ENCODE data around the gene ZFR2.
A peak's percentile ranks its signal among the peaks of the same experiment; 100 is the strongest.

The ZFR2 gene

GRCh38 chr19:3873151-3873550 lies 4.3 kb upstream of the ZFR2 start:
- DNase-seq: no peak

DNA sequence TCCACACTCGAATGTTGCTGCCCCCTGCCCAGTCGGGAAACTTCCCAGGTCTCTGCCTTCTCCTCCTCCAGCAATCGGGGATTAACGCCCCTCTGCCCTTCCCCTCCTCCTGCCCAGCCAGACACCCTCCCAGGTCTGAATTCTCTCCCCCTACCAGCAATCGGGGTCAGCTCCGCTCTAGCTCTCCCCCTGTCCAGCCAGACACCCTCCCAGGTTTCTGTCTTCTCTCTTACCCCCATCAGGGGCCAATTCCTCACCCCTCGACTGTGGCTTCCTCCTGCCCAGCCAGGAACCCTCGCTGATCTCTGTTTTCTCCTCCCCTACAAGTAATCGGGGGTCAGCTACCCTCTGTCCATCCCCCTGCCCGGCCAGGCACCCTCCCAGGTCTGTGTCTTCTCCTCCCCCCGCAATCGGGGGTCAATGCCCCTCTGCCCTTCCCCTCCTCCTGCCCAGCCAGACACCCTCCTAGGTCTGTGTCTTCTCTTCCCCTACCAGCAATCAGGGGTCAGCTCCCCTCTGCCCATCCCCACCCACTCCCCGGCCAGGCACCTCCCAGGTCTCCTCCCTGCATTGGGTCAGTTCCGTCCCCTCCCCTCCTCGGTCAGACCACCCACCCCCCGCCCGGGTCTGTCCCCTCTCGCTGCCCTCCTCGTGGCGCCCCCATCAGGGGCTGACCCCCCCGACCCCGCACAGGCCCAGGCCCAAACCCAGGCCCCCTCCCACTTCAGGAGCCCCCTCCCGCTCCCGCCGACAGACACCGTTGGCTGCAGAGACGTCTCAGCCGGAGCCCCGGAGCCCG lies 668 bp downstream of the ZFR2 start:
- no peak for DNase-seq

DNA sequence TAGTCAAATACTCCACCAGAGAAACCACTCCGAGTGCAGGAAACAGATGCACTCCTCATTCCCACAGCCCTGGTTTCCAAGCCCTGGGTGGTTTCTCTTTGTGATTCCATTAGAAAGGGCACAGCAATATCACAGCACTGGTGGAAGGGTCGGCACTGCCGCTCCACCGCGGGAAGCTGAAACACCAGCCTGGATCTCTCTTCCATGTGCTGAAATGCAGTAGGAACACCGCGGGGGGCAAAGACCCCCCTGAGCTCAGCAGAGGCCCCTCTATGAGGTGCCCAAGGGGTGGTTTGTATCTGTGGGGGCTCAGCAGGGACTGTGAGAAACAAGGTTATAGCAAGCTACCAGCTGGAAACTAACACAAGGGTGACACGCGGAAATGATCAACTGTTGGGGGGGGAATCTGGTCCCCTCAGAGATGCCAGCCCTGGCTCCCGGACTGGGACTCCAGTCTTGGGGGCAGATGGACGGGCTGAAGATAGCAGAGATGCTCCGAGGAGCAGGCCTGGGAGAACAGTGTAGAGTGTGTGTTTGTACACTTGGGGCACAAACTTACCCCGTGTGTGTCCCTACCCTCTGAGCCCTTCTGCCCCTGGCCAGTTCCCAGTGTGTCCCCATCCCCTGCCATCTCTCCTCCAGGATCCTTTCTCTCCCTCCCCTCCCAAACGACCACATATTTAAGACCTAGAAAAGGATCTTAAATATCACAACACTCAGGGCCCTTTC lies 1.8 kb downstream of the ZFR2 start:
- DNase-seq: no peak

GRCh38 chr19:3863648-3864047 lies 5.2 kb downstream of the ZFR2 start:
- no peak for DNase-seq

DNA sequence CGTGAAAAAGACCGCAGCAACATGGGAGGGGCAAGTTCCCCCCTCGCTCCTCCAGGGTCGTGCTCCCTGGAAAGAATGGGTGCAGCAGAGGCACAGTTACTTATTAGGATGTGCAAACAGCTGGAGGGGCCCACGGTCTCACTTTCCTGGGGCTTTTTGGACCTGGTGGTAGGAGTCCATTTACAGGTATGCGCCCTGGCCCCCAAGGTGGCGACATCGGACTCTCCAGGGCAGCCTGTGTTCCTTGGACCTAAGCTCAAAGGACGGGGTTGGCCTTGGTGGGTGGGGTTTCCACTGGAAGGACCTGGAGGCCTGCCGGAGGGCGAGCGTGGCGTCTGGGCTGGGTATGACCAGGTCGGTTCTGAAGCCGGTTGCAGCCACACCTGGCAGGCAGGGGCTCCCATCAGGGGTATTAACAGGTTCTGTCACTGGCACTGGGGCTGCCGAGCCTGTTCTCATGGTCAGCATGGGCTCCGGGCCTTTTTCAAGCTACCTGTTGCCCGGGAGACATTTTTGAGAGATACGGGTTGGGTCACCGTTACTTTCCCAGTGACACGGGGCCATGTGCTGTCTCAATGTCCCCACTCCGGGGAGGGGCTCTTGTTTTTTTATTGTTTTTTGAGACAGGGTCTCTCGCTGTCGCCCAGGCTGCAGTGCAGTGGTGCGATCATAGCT lies 5.9 kb downstream of the ZFR2 start:
- DNase-seq: no peak

- DNase-seq: no peak
Observed at GRCh38 chr19:3860499-3860898, 8.3 kb downstream of the ZFR2 start.

DNA sequence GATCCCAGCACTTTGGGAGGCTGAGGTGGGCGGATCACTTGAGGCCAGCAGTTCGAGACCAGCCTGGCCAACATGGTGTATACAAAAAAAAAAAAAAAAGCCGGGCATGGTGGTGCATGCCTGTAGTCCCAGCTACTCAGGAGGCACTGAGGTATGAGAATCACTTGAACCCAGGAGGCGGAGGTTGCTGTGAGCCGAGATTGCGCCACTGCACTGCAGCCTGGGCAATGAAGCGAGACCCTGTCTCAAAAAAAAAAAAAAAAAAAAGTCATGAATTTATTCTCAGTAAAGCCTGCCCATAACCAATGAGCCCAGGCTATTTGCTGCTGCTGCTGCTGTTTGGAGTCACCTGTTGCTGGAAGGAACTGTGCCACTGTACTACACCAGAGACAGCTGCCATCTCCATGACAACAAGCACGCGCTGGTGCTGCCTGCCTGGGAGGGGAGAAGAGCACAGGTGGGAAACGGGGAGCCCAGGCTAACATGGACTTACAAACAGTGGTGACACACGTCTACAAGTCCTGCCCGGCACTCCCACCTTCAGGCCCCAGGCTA lies 11.3 kb downstream of the ZFR2 start:
- DNase-seq: peak; percentile 71

GRCh38 chr19:3855320-3855719 lies 13.5 kb downstream of the ZFR2 start:
- no peak for DNase-seq

DNA sequence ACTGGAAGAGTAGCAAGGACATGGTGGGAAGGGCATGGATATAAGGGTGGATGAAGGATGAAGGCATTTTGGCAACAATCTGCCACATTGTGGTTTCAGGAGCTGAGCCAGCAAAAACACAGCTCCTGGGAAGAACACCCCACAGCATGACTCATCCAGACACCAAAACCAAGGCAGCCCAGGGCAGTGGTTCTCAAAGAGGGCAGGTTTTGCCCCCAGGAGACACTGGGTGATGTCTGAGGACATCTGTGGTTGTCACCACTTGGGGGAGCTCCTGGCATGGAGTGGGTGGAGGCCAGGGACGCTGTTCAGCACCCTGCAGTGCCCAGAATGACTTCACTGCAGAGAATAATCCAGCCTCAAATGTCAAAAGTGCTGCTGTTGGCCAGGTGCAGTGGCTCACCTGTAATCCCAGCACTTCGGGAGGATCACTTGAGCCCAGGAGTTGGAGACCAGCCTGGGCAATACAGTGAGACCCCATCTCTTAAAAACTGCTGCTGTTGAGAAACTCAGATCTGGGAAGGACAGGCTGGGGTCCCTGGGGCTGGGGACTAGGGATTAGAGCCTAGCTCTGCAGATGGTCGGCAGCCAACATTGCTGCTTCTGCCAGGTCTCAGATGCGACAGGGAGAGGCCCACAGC lies 16.1 kb downstream of the ZFR2 start:
- DNase-seq: peak; percentile 11

DNA sequence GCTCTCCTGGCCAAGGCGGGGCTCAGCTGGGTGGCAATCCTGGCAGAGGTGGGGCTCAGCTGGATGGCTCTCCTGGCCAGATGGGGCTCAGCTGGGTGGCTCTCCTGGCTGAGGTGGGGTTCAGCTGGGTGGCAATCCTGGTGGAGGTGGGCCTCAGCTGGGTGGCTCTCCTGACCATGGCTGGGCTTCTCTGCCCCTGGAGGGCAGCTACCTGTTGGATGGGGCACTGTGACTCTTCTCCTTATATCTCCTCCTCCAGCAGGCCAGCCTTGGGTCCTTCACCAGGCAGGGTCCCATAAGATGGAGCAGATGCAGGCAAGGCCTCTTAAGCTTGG lies 16.7 kb downstream of the ZFR2 start:
- DNase-seq: no peak

DNA sequence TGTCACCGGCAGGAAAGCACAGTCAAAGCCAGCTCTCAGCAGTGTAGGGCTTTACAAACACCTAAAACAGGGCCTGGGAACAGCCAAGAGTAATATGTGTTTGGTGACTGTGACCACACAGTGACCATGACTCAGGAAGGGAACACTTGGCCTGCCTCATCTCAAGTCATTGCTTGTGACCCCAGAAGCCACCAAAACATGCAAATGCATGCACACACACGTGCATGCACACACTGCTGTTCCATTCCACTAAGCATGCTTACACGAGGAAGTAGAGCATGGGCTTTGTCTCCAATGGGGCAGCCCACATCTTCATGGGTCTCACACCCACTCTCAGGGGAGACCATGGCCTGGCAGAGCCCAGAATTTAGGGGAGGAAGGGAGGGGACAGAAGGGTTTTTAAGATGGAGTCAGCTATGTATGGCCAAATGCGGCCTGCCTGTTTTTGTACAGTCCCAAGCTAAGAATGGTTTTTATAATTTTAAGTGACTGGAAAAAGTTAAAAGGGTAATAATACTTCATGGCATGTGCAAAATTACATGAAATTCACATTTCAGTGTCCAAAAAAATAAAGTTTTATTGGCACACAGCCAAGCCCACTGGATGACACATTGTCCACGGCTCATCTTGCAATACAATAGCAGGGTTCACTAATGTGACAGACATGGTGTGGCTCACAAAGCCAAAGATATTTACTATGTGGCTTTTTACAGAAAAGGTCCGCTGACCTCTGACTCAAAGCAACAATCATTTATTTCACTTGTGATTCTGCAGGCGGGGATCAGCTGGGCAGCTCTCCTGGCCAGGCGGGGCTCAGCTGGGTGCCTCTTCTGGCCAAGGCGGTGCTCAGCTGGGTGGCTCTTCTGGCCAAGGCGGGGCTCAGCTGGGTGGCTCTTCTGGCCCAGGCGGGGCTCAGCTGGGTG lies 17.3 kb downstream of the ZFR2 start:
- no peak for DNase-seq

GRCh38 chr19:3850320-3850972 lies 18.4 kb downstream of the ZFR2 start:
- DNase-seq: no peak

GRCh38 chr19:3849787-3850186 lies 19.1 kb downstream of the ZFR2 start:
- DNase-seq: no peak

DNA sequence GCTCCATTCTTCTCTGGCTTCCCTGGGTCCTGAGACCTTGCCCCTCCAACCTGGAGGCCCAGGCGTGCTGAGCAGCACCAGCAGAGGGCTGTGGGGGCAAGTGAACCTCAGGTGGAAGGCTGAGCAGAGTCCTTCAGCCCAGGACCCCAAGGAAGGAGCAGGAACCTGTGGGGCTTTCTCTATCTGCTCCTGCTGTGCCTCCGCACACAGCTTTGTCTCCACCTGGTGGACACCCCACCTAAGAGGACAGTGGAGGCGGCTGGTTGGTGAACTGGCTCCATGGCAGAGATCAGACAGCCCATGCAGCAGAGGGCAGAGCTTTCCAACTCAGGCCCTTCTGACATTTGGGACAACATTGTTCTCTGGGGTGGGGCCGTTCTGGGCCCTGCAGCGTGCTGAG lies 19.7 kb downstream of the ZFR2 start:
- DNase-seq: peak; percentile 49

DNA sequence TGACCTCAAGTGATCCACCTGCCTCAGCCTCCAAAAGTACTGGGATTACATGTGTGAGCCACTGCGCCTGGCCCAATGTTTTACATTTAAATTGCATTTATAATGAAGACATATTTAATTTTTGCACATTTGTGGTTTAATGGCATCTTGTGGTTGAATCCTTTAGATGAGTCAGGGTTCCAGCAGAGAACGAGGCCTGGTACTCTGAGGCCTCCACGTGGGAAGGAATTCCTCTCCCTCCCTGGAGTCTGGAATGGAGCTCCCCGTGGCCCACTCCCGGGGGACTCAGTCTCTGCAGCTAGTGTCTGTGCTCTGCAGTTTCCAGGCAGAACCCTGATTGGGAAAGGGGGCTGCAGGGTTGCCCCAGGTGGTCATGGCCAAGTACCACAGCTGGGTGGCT lies 24.2 kb downstream of the ZFR2 start:
- no peak for DNase-seq

- DNase-seq: no peak
Observed at GRCh38 chr19:3842948-3843347, 25.9 kb downstream of the ZFR2 start.

GRCh38 chr19:3840804-3841203 lies 28.0 kb downstream of the ZFR2 start:
- DNase-seq: no peak

DNA sequence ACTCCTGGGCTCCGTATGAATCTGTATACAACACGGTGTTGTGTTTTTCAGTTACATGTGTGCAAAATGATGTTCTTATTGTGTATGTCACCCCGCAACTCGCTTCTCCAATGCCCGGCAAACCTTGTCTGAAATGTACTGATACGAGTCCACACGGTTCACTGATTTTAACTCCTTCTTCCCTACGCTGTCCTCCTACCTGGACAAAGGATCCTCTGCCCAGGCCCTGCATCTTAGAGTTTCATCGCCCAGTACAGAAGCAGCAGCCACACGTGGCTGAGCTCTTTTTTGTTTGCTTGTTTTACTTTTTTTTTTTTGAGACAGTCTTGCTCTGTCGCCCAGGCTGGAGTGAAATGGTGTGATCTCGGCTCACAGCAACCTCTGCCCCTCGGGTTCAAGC lies 28.9 kb downstream of the ZFR2 start:
- DNase-seq: no peak

- DNase-seq: no peak
Observed at GRCh38 chr19:3838661-3839060, 30.2 kb downstream of the ZFR2 start.

DNA sequence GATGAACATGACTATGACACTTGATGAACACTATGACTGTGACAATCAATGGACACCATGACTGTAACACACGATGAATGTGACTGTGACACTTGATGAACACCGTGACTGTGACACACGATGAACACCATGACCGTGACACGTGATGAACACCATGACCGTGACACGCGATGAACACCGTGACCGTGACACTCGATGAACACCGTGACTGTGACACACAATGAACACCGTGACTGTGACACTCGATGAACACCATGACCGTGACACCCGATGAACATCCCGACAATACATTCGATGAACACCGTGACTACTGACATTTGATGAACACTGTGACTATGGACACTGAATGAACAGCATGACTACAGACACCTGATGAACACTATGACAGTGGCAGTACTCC lies 30.9 kb downstream of the ZFR2 start:
- no peak for DNase-seq

DNA sequence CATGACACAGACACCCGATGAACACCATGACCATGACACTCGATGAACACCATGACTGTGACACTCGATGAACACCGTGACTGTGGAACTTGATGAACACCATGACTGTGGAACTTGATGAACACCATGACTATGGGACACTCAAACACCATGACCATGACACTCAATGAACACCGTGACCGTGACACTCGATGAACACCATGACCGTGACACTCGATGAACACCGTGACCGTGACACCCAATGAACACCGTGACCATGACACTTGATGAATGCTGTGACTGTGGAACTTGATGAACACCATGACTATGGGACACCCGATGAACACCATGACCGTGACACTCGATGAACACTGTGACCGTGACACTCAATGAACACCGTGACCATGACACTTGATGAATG lies 31.5 kb downstream of the ZFR2 start:
- DNase-seq: no peak

DNA sequence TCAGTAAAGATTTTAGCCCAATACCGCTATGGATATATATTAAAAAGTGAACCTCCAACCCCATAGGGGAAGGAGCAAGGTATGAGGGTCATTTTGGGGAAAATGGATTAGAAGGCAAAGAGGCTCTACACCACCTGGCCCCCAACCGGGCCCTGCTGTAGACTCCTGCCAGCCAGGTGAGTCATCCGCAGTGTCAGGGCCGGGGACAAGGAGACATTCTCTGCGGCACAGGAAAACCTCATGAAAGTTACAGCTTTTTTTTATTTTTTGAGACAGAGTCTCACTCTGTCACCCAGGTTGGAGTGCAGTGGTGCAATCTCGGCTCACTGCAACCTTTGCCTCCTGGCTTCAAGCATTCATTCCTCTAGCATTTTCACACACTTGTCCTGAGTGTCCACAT lies 32.0 kb downstream of the ZFR2 start:
- DNase-seq: no peak
